ENCODE measurements around the gene NAV2. TPM values are rescaled to one million over a fixed set of nuclear protein-coding genes. Genes with fewer than 3 reads are reported as not detected.

NAV2 gene
- total and polyA plus RNA-seq, 10 donors = 0.46 to 11.6 (median 4.1) TPM

GRCh38 chr11:19735909-19736498, 23.4 kb downstream of the NAV2 start:
- TF ChIP-seq POLR2AphosphoS5 (IDR thresholded peaks at IDR 0.05) (no peak), POLR2A (IDR thresholded peaks at IDR 0.05) (no peak), CTCF (IDR thresholded peaks at IDR 0.05 in 8 of 11, conservative IDR thresholded peaks at IDR 0.05 in 3 of 11) (no peak)
- no peaks in the 10 kb centered on the region for H3K9me3 ChIP-seq
- no peak overlapping the region for H3K4me3 ChIP-seq
- no peaks in the 10 kb centered on the region for H3K36me3 ChIP-seq
- peaks cover 0 to 11% (median 2%) of the 10 kb centered on the region in 6 donors for H3K4me1 ChIP-seq
- H3K27ac ChIP-seq = no peak overlapping the region
- WGBS, 5 donors = 70 to 85% (median 73%) methylated on average over 2 of the region's 2 CpGs
- intact Hi-C loops (cut with DNase I; ENCODE audit: low total_unique reads) = no loop called here
- DNase-seq = no peak
- no peaks in the 10 kb centered on the region for H3K27me3 ChIP-seq (replicated peaks in 1 of 7)

GRCh38 chr11:19736831-19737230, 24.2 kb downstream of the NAV2 start:
- DNase-seq = no peak
- no peak overlapping the region for H3K4me3 ChIP-seq
- peaks cover 0 to 11% (median 2%) of the 10 kb centered on the region in 6 donors for H3K4me1 ChIP-seq
- intact Hi-C loops (cut with DNase I; ENCODE audit: low total_unique reads) = no loop called here
- H3K27me3 ChIP-seq (replicated peaks in 1 of 7) = no peaks in the 10 kb centered on the region
- TF ChIP-seq POLR2AphosphoS5 (IDR thresholded peaks at IDR 0.05) (no peak), CTCF (IDR thresholded peaks at IDR 0.05 in 8 of 11, conservative IDR thresholded peaks at IDR 0.05 in 3 of 11) (no peak), POLR2A (IDR thresholded peaks at IDR 0.05) (no peak)
- no peaks in the 10 kb centered on the region for H3K36me3 ChIP-seq
- no peaks in the 10 kb centered on the region for H3K9me3 ChIP-seq
- WGBS, 5 donors = 92 to 99% (median 95%) methylated on average over 3 of the region's 3 CpGs
- H3K27ac ChIP-seq = no peak overlapping the region

GRCh38 chr11:19737575-19737974, 24.9 kb downstream of the NAV2 start:
- Histone ChIP-seq H3K4me3 (no peak overlapping the region), H3K36me3 (no peaks in the 10 kb centered on the region), H3K27me3 (replicated peaks in 1 of 7) (no peaks in the 10 kb centered on the region), H3K9me3 (no peaks in the 10 kb centered on the region), H3K27ac (no peak overlapping the region), H3K4me1 (peaks cover 0 to 11% (median 2%) of the 10 kb centered on the region in 6 donors)
- no peak for DNase-seq
- no peak for TF ChIP-seq CTCF (IDR thresholded peaks at IDR 0.05 in 8 of 11, conservative IDR thresholded peaks at IDR 0.05 in 3 of 11)
- no peak for TF ChIP-seq POLR2A (IDR thresholded peaks at IDR 0.05)
- 88 to 95% (median 90%) methylated on average over 4 of the region's 4 CpGs for WGBS, 5 donors
- intact Hi-C loops (cut with DNase I; ENCODE audit: low total_unique reads) = no loop called here

- no peaks in the 10 kb centered on the region for H3K9me3 ChIP-seq
- no peaks in the 10 kb centered on the region for H3K36me3 ChIP-seq
- TF ChIP-seq POLR2AphosphoS5 (IDR thresholded peaks at IDR 0.05) = no peak
- no peak for TF ChIP-seq CTCF (IDR thresholded peaks at IDR 0.05 in 8 of 11, conservative IDR thresholded peaks at IDR 0.05 in 3 of 11)
- no peak for TF ChIP-seq POLR2A (IDR thresholded peaks at IDR 0.05)
- H3K27ac ChIP-seq = no peak overlapping the region
- H3K4me1 ChIP-seq = peaks cover 0 to 11% (median 2%) of the 10 kb centered on the region in 6 donors
- intact Hi-C loops (cut with DNase I; ENCODE audit: low total_unique reads) = no loop called here
- H3K27me3 ChIP-seq (replicated peaks in 1 of 7) = no peaks in the 10 kb centered on the region
- no peak for DNase-seq
- no peak overlapping the region for H3K4me3 ChIP-seq
- WGBS, 5 donors = 31 to 55% (median 51%) methylated on average over 3 of the region's 3 CpGs
These were observed 25.5 kb downstream of the NAV2 start for GRCh38 chr11:19738124-19738523.
